A549 (cell line): Measurements from ENCODE around the gene FZD4. TPM values are rescaled to one million over a fixed set of nuclear protein-coding genes. Genes with fewer than 3 reads are reported as not detected.
"Not testable (repeated sequence)": the region's sequence is repeated elsewhere in the genome, so short reads cannot be mapped to it uniquely, and the experiment has no call there.

Experiments used
- ATAC-seq, 2 experiments: fragments of 200-7000 bp in 1 of 2; fragments of >200 bp in 1 of 2; cut with Nextera tagmentation in 1 of 2; cut with Tn5 transposase in 1 of 2; 3 replicates each; pipeline versions ENCODE4 v1.8.0 to v1.9.1; 2018 to 2020; ENCODE audit warnings: mild to moderate bottlenecking in 1 of 2, moderate library complexity in 1 of 2
- CTCF ChIA-PET: fragments of 300-600 bp; sonication (Branson Sonifier 250); formaldehyde crosslinking; extraction: SDS; loops from one replicate; lab custom pipeline; 2021; ENCODE audit warnings: antibody characterized with exemption, inconsistent platforms; lab: Yijun Ruan, JAX
- POLR2A ChIA-PET: fragments of 350-600 bp; formaldehyde crosslinking; extraction: SDS; loops from one replicate; lab custom pipeline; 2021; ENCODE audit warnings: antibody characterized with exemption, inconsistent platforms; lab: Yijun Ruan, JAX
- DNase-seq, 2 experiments: peaks; one replicate each; pipeline versions ENCODE4 v3.0.0 to v3.0.0-alpha.2; 2011 to 2016; ENCODE audit warnings: low read depth in 1 of 2, low spot score in 1 of 2
- FAIRE-seq: peaks from 2 replicates; lab custom pipeline; 2011; peaks lifted over from hg19 to GRCh38; lab: Jason Lieb, UNC
- H3K27ac ChIP-seq, 2 experiments: fragments of >200 bp; sonication (Bioruptor Twin); formaldehyde crosslinking; 3 replicates each; pipeline ENCODE4 v1.5.1; 2016 to 2017
- H3K4me1 ChIP-seq: fragments of >200 bp; sonication (Bioruptor Twin); formaldehyde crosslinking; 3 replicates; pipeline ENCODE4 v1.6.1; 2016
- H3K4me2 ChIP-seq: fragments of >200 bp; sonication (Bioruptor Twin); formaldehyde crosslinking; 3 replicates; pipeline ENCODE4 v1.6.1; 2016
- H3K4me3 ChIP-seq: fragments of >200 bp; sonication (Bioruptor Twin); formaldehyde crosslinking; 3 replicates; pipeline ENCODE4 v1.5.1; 2016
- H3K9me3 ChIP-seq: fragments of >200 bp; sonication (Bioruptor Twin); formaldehyde crosslinking; 3 replicates; pipeline ENCODE4 v1.6.1; 2016
- CBX2 ChIP-seq: fragments of 200-600 bp; sonication (generic); IDR thresholded peaks from 2 replicates; pipeline ENCODE4 v1.6.1; 2016; ENCODE audit warnings: low read depth, mild to moderate bottlenecking, borderline replicate concordance
- CBX8 ChIP-seq: fragments of 200-600 bp; sonication (generic); IDR thresholded peaks from 2 replicates; pipeline ENCODE4 v1.6.1; 2016
- CHD4 ChIP-seq: fragments of 200-600 bp; sonication (generic); IDR thresholded peaks from 2 replicates; pipeline ENCODE4 v1.6.1; 2016; ENCODE audit warnings: antibody characterized with exemption, mild to moderate bottlenecking, borderline replicate concordance
- E2F6 ChIP-seq: IDR thresholded peaks from 2 replicates; pipeline ENCODE4 v1.6.1; 2012; ENCODE audit warnings: low read depth, borderline replicate concordance
- EHMT2 ChIP-seq: fragments of 200-600 bp; sonication (generic); IDR thresholded peaks from 2 replicates; pipeline ENCODE4 v1.6.1; 2016; ENCODE audit warnings: antibody characterized with exemption, low read depth, mild to moderate bottlenecking, moderate library complexity
- FOSL2 ChIP-seq, 2 experiments: fragments of 450-650 bp in 1 of 2; fragments of >200 bp in 1 of 2; sonication (Bioruptor Twin) in 1 of 2; formaldehyde crosslinking; IDR thresholded peaks; 2 replicates each; pipeline versions ENCODE4 v1.5.0 to v1.6.1; 2016 to 2020; ENCODE audit warnings: mild to moderate bottlenecking in 1 of 2, moderate library complexity in 1 of 2
- FOXS1 ChIP-seq: fragments of 250-450 bp; sonication (Bioruptor Pico); IDR thresholded peaks from 2 replicates; pipeline ENCODE4 v1.5.0; 2020; ENCODE audit warnings: mild to moderate bottlenecking, moderate library complexity
- GATA3 ChIP-seq: IDR thresholded peaks from 2 replicates; pipeline ENCODE4 v1.6.1; 2012; ENCODE audit warnings: borderline replicate concordance
- HMGXB4 ChIP-seq: fragments of 250-450 bp; sonication (Bioruptor Pico); IDR thresholded peaks from 2 replicates; pipeline ENCODE4 v1.5.0; 2021; ENCODE audit warnings: mild to moderate bottlenecking, moderate library complexity, borderline replicate concordance
- JUNB ChIP-seq: fragments of >200 bp; sonication (Bioruptor Twin); formaldehyde crosslinking; IDR thresholded peaks from 2 replicates; pipeline ENCODE4 v1.6.1; 2016
- NR3C1 ChIP-seq: fragments of >200 bp; sonication (Bioruptor Twin); formaldehyde crosslinking; IDR thresholded peaks from 3 replicates; pipeline ENCODE4 v1.6.1; 2017
- PHF8 ChIP-seq: fragments of 200-600 bp; sonication (generic); IDR thresholded peaks from 2 replicates; pipeline ENCODE4 v1.6.1; 2016; ENCODE audit warnings: low read depth, mild to moderate bottlenecking, antibody characterized with exemption, moderate library complexity, borderline replicate concordance
- RAD21 ChIP-seq, 2 experiments: fragments of >200 bp in 1 of 2; sonication (Bioruptor Twin) in 1 of 2; formaldehyde crosslinking in 1 of 2; IDR thresholded peaks in 1 of 2; conservative IDR thresholded peaks in 1 of 2; 2 replicates in 1 of 2; 3 replicates in 1 of 2; pipeline ENCODE4 v1.6.1; 2012 to 2018; ENCODE audit warnings: inconsistent platforms in 1 of 2
- RARB ChIP-seq: fragments of 250-450 bp; sonication (Bioruptor Pico); IDR thresholded peaks from 2 replicates; pipeline ENCODE4 v1.8.0; 2021; ENCODE audit warnings: mild to moderate bottlenecking, moderate library complexity
- REST ChIP-seq: fragments of 200-600 bp; sonication (generic); IDR thresholded peaks from 2 replicates; pipeline ENCODE4 v1.6.1; 2016; ENCODE audit warnings: antibody characterized with exemption, mild to moderate bottlenecking, moderate library complexity
- ZC3H11A ChIP-seq: fragments of 450-650 bp; IDR thresholded peaks from 2 replicates; pipeline ENCODE4 v1.6.1; 2014; ENCODE audit warnings: antibody characterized with exemption, mild to moderate bottlenecking
- ZFP36 ChIP-seq: fragments of 450-650 bp; IDR thresholded peaks from 2 replicates; pipeline ENCODE4 v1.6.1; 2014; ENCODE audit warnings: borderline replicate concordance; ENCODE audit not compliant: partially characterized antibody
- ZNF302 ChIP-seq: fragments of 250-450 bp; sonication (Bioruptor Pico); IDR thresholded peaks from 2 replicates; pipeline ENCODE4 v1.9.0; 2021; ENCODE audit warnings: inconsistent platforms, mild to moderate bottlenecking, moderate library complexity
- WGBS: methylation state at CpG from one replicate; pipeline ENCODE4 v1.1.6; 2017; ENCODE audit errors: missing lambda C conversion rate; 5-methylcytosine and 5-hydroxymethylcytosine counted together
- polyA plus RNA-seq, 4 experiments: library from polyadenylated mRNA; depleted of rRNA in 3 of 4; stranded (reverse); fragments of >200 nt; fragmentation: RNase III in 1 of 4; extraction: RNeasy Plus Mini Kit Qiagen cat#74134 plus additional on column Dnase treatment in 1 of 4; gene quantifications; 2 replicates in 3 of 4; 3 replicates in 1 of 4; pipeline ENCODE4 v1.2.3, GENCODE V29; 2011 to 2017
- TF ChIP-seq, protein P1 (sequence below): fragments of >200 bp; sonication (Bioruptor Twin); formaldehyde crosslinking; IDR thresholded peaks from 3 replicates; pipeline ENCODE4 v1.5.1; 2016
- TF ChIP-seq, protein P2 (sequence below): fragments of >200 bp; sonication (Bioruptor Twin); formaldehyde crosslinking; IDR thresholded peaks from 3 replicates; pipeline ENCODE4 v1.6.1; 2016
- TF ChIP-seq, protein P3 (sequence below): fragments of 450-650 bp; IDR thresholded peaks from 2 replicates; pipeline ENCODE4 v1.6.1; 2014; ENCODE audit warnings: antibody characterized with exemption

The FZD4 gene
- polyA plus RNA-seq, 2 of the 4 experiments (the other 2 are of a cell fraction): 0.67 to 0.90 TPM

- FAIRE-seq: no peak
These were observed 14.1 kb upstream of the FZD4 start for GRCh38 chr11:86969258-86969657.

DNA sequence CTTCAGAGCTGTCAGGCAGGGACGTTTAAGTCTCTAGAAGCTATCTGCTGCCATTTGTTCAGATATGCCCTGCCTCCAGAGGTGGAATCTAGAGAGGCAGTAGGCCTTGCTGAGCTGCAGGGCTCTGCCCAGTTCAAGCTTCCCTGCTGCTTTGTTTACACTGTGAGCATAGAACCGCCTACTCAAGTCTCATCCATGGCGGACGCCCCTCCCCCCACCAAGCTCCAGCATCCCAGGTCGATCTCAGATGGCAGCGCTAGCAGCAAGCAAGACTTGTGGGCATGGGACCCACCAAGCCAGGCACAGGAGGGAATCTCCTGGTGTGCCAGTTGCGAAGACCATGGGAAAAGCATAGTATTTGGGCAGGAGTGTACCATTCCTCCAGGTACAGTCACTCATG lies 12.4 kb upstream of the FZD4 start:
- H3K27ac ChIP-seq, H3K4me2 ChIP-seq, H3K4me3 ChIP-seq, FAIRE-seq, DNase-seq, H3K9me3 ChIP-seq, H3K4me1 ChIP-seq, ATAC-seq: not testable (repeated sequence)
- 74% methylated on average over 2 of the region's 7 CpGs for WGBS
- POLR2A ChIA-PET: interaction anchor here (0.7 kb wide), 1 partner anchor 51 kb away, joined by 3 read pairs; no protein-coding TSS in a partner anchor
- CTCF ChIA-PET: interaction anchor here (0.6 to 2.6 kb wide), 6 partner anchors 8 to 52 kb away, joined by 3 to 8 read pairs (median 4); no protein-coding TSS in a partner anchor

More at GRCh38 chr11:86969258-86969657, 14.1 kb upstream of the FZD4 start:
- DNase-seq: no peak
- TF ChIP-seq RARB (CRISPR knock-in tag): no peak
- TF ChIP-seq PHF8: no peak
- TF ChIP-seq, protein P1, sequence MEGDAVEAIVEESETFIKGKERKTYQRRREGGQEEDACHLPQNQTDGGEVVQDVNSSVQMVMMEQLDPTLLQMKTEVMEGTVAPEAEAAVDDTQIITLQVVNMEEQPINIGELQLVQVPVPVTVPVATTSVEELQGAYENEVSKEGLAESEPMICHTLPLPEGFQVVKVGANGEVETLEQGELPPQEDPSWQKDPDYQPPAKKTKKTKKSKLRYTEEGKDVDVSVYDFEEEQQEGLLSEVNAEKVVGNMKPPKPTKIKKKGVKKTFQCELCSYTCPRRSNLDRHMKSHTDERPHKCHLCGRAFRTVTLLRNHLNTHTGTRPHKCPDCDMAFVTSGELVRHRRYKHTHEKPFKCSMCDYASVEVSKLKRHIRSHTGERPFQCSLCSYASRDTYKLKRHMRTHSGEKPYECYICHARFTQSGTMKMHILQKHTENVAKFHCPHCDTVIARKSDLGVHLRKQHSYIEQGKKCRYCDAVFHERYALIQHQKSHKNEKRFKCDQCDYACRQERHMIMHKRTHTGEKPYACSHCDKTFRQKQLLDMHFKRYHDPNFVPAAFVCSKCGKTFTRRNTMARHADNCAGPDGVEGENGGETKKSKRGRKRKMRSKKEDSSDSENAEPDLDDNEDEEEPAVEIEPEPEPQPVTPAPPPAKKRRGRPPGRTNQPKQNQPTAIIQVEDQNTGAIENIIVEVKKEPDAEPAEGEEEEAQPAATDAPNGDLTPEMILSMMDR: no peak
- no peak for TF ChIP-seq FOSL2 (IDR thresholded peaks at IDR 0.05)
- no peak for TF ChIP-seq FOSL2 (CRISPR knock-in tag; IDR thresholded peaks at IDR 0.05)
- no peak for TF ChIP-seq CBX2
- TF ChIP-seq E2F6: no peak
- TF ChIP-seq, protein P2, sequence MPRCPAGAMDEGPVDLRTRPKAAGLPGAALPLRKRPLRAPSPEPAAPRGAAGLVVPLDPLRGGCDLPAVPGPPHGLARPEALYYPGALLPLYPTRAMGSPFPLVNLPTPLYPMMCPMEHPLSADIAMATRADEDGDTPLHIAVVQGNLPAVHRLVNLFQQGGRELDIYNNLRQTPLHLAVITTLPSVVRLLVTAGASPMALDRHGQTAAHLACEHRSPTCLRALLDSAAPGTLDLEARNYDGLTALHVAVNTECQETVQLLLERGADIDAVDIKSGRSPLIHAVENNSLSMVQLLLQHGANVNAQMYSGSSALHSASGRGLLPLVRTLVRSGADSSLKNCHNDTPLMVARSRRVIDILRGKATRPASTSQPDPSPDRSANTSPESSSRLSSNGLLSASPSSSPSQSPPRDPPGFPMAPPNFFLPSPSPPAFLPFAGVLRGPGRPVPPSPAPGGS: no peak
- no peak for TF ChIP-seq EHMT2
- TF ChIP-seq ZC3H11A: no peak
- no peak for TF ChIP-seq NR3C1
- TF ChIP-seq, all 56 proteins: peak for 0
- Histone ChIP-seq H3K27ac (no peak overlapping the region), H3K4me3 (no peak overlapping the region), H3K4me1 (no peaks in the 10 kb centered on the region), H3K9me3 (peaks cover 12% of the 10 kb centered on the region), H3K4me2 (no peak overlapping the region)
- 97% methylated on average over 1 of the region's 1 CpG for WGBS
- CTCF ChIA-PET: interaction anchor here (2.6 kb wide), 1 partner anchor 26 kb away, joined by 8 read pairs; no protein-coding TSS in a partner anchor
- POLR2A ChIA-PET: no interaction called here
- ATAC-seq: no peak

- Histone ChIP-seq H3K4me3 (no peak overlapping the region), H3K27ac (no peak overlapping the region), H3K9me3 (no peaks in the 10 kb centered on the region), H3K4me2 (no peak overlapping the region), H3K4me1 (peaks cover 9% of the 10 kb centered on the region; the same call in 1 of the 3 replicates)
- POLR2A ChIA-PET: no interaction called here
- FAIRE-seq (no peak), DNase-seq (no peak), ATAC-seq (no peak)
- 74% methylated on average over 4 of the region's 4 CpGs for WGBS
- CTCF ChIA-PET: interaction anchor here (0.8 to 1.5 kb wide), 5 partner anchors 17 to 463 kb away, joined by 3 to 5 read pairs (median 3); no protein-coding TSS in a partner anchor
- no peak for TF ChIP-seq ZNF302 (CRISPR knock-in tag)
- TF ChIP-seq FOXS1 (CRISPR knock-in tag): no peak
- no peak for TF ChIP-seq ZFP36
- TF ChIP-seq REST: no peak
- no peak for TF ChIP-seq HMGXB4
- no peak for TF ChIP-seq RAD21 (conservative IDR thresholded peaks at IDR 0.05 in 1 of 2, IDR thresholded peaks at IDR 0.05 in 1 of 2)
- TF ChIP-seq GATA3: no peak
- no peak for TF ChIP-seq CBX8
- no peak for TF ChIP-seq CHD4
- TF ChIP-seq, protein P3, sequence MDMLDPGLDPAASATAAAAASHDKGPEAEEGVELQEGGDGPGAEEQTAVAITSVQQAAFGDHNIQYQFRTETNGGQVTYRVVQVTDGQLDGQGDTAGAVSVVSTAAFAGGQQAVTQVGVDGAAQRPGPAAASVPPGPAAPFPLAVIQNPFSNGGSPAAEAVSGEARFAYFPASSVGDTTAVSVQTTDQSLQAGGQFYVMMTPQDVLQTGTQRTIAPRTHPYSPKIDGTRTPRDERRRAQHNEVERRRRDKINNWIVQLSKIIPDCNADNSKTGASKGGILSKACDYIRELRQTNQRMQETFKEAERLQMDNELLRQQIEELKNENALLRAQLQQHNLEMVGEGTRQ: no peak
- no peak for TF ChIP-seq JUNB
- no peak for TF ChIP-seq ZC3H11A
These were observed 2.9 kb upstream of the FZD4 start for GRCh38 chr11:86957976-86958646.
